ENCODE results near the gene CSF2RB. TPM values are rescaled to one million over a fixed set of nuclear protein-coding genes. Genes with fewer than 3 reads are reported as not detected.
A peak's percentile ranks its signal among the peaks of the same experiment; 100 is the strongest.

Gene CSF2RB
- total RNA-seq, 1 donor from 2014 or later, result 2.8 TPM

DNA sequence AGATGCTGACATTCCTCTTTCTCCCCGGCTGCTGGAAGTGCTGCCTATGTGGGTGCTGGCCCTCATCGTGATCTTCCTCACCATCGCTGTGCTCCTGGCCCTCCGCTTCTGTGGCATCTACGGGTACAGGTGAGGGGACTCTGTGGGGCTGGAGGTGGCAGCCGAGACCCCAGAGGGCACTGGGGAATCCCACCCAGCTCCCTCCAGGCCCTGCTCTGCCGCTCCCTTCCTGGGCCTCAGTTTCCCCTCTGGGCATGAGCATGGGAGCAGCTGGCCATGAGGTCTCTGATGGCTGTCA lies 21.8 kb downstream of the CSF2RB start:
- DNase-seq (ENCODE audit: low read depth in 2 of 2), result no peak

DNA sequence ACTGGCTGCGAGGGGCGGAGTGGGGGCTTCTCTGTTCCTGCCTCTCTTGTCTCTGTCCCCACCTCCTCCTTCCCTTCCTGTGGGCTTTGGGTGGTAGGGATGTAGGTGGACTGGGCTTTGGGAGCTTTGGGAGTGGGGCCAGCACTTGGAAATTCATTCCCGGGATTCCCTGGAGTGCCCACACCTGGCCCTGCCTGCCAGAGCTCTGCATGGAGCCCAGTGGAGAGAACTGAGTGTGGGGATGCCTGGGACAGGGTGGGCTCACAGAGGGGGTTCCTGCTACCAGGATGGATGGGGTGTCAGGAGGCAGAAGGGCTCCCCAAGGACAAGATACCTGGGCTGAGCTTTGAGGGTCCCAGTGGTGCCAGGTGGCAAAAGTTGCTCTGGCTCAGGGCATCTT lies 22.3 kb downstream of the CSF2RB start:
- no peak for DNase-seq (ENCODE audit: low read depth in 2 of 2)

DNA sequence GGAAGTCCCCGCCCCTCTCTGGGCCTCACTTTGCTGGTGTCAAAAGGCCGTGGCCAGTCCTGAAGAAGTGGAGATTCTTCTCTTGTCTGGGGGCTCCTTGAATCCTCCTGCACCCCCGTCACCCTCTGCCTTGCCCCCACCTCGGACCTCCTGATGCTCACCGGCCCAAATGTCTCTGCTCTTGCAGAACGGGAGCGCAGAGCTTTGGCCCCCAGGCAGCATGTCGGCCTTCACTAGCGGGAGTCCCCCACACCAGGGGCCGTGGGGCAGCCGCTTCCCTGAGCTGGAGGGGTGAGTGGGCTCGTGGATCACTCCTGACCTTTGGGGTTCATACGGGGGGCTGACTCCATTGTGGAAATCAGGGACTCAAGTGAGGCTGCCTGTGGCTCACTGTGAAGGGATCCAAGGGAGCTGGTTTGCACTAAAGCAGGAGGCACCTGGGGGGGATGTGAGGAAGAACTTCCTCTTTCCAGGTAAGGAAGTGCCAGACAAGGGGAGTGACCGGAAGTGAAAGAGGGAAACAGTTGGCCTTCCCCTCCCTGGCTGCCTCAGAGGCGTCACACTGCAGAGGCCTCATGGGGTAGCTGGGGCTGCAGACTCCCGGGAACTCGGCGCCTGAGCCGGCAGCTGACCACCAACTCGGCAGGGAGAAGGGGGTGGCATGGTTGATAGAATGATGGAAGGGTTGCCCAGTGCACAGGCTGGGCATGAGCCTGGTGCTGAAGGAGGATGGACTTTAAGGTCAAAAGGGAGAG lies 23.1 kb downstream of the CSF2RB start:
- no peak for DNase-seq (ENCODE audit: low read depth in 2 of 2)

DNA sequence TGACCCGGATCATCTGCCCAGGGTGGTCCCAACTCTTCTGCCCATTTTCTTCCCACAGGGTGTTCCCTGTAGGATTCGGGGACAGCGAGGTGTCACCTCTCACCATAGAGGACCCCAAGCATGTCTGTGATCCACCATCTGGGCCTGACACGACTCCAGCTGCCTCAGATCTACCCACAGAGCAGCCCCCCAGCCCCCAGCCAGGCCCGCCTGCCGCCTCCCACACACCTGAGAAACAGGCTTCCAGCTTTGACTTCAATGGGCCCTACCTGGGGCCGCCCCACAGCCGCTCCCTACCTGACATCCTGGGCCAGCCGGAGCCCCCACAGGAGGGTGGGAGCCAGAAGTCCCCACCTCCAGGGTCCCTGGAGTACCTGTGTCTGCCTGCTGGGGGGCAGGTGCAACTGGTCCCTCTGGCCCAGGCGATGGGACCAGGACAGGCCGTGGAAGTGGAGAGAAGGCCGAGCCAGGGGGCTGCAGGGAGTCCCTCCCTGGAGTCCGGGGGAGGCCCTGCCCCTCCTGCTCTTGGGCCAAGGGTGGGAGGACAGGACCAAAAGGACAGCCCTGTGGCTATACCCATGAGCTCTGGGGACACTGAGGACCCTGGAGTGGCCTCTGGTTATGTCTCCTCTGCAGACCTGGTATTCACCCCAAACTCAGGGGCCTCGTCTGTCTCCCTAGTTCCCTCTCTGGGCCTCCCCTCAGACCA lies 24.0 kb downstream of the CSF2RB start:
- no peak for DNase-seq (ENCODE audit: low read depth in 2 of 2)

DNA sequence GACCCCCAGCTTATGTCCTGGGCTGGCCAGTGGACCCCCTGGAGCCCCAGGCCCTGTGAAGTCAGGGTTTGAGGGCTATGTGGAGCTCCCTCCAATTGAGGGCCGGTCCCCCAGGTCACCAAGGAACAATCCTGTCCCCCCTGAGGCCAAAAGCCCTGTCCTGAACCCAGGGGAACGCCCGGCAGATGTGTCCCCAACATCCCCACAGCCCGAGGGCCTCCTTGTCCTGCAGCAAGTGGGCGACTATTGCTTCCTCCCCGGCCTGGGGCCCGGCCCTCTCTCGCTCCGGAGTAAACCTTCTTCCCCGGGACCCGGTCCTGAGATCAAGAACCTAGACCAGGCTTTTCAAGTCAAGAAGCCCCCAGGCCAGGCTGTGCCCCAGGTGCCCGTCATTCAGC lies 24.6 kb downstream of the CSF2RB start:
- DNase-seq (ENCODE audit: low read depth in 2 of 2), result no peak

DNA sequence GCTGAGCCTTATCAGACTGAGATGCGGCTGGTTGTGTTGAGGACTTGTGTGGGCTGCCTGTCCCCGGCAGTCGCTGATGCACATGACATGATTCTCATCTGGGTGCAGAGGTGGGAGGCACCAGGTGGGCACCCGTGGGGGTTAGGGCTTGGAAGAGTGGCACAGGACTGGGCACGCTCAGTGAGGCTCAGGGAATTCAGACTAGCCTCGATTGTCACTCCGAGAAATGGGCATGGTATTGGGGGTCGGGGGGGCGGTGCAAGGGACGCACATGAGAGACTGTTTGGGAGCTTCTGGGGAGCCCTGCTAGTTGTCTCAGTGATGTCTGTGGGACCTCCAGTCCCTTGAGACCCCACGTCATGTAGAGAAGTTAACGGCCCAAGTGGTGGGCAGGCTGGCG lies 25.5 kb downstream of the CSF2RB start:
- no peak for DNase-seq (ENCODE audit: low read depth in 2 of 2)

DNA sequence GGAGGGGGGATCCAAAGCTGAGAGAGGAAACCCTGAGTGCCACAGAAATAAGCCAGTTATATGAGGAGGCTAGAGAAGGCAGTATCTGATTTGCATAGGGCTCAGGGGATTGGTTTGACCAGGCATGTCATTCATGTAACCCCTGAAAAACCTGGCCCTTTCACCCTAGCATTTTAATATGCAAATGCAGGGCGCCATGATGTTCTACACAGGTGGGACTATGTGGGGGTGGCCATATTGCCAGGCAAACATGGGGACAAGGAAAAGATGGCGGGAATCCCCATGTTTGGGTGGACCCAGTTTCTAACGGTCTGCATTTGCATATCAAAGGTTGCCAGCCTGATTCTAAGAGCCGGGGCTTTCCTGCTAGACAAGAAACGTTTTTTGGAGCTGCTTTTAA lies 27.2 kb downstream of the CSF2RB start:
- no peak for DNase-seq (ENCODE audit: low read depth in 2 of 2)

DNA sequence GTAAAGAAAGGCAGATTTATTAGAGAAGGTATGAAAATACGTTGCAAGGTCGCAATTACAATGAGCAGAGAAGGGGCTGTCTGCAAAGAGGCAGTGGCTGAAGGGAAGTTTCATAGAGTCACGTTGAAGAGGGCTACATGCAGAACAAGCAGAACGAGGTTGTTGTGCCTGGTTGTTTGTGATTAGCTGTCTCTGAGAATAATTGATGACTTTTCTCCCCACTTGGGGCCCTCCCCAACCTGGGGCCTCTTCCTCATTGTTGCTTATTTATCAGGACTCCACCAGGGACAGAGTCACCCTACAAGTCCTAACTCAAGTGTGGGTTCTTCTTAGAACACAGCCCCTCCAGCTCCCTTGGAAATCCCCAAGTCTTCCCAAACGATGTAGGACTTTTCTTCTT lies 29.1 kb downstream of the CSF2RB start:
- DNase-seq (ENCODE audit: low read depth in 2 of 2), result no peak

DNA sequence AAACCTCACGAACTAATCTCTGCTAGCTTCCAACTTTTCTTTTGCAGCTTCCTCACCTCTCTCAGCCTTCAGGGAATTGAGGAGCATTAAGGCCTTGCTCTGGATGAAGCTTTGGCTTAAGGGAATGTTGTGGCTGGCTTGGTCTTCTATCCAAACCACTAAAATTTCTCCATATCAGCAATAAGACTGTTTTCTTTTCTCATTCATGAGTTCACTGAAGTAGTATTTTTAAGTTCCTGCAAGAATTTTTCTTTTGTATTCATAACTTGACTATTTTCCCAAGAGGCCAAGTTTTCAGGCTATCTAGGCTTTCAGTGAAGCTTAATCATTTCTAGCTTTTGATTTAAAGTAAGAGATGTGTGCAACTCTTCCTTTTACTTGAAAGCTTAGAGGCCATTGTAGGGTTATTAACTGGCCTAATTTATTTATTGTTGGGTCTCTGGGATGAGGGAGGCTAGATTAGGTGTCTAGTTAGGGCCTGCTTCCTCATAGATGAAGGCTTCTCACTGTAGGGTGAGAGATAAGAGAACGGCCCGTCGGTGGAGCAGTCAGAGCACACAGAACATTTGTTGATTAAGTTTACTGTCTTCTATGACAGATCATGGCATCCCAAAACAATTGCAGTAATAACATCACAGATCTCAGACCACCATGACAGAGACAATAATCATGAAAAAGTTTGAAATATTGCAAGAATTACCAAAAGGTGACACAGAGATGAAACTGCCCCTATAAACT lies 33.2 kb downstream of the CSF2RB start:
- peak in 1 of 2 donors; percentile 7 for DNase-seq (ENCODE audit: low read depth in 2 of 2)

DNA sequence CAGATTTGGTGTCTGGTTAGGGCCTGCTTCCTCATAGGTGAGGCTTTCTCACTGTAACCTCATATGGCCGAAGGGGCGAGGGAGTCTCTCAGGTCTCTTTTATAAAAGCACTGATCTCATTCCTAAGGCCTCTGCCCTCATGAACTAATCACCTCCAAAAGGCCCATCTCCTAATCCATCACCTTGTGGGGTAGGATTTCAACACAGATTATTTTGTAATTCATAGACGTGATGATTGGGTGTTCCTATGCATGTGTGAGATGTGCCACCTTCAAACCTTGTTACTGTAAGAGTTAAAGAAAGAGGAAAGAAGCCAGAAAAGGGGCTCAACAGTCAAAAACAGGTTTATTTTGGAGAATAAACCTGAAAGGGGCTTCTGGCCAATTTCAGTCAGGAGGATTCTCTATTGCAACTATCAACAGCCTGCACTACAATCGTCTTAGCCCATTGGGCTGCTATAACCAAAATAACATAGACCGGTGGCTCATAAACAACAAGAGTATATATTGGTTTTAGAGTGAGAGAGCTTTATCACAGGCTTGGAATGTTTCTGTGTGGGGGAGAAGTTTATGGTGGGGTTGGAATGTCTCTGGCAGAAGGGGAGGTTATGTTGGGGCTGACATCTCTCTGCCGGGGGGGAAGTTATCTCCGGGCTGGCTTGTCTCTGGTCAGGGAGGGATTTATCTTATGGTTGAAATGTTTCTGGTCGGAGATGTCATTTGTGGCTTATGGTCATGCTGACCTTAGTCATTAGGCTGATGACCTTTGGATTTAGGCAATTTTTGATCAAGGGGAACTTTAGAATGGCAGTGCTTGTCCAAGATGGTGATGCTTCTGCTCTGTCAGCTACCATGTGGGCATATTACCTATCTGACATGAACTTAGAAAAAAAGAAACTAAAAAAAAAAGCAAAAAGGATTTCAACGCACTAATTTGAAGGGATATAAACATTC lies 35.1 kb downstream of the CSF2RB start:
- no peak for DNase-seq (ENCODE audit: low read depth in 2 of 2)

DNA sequence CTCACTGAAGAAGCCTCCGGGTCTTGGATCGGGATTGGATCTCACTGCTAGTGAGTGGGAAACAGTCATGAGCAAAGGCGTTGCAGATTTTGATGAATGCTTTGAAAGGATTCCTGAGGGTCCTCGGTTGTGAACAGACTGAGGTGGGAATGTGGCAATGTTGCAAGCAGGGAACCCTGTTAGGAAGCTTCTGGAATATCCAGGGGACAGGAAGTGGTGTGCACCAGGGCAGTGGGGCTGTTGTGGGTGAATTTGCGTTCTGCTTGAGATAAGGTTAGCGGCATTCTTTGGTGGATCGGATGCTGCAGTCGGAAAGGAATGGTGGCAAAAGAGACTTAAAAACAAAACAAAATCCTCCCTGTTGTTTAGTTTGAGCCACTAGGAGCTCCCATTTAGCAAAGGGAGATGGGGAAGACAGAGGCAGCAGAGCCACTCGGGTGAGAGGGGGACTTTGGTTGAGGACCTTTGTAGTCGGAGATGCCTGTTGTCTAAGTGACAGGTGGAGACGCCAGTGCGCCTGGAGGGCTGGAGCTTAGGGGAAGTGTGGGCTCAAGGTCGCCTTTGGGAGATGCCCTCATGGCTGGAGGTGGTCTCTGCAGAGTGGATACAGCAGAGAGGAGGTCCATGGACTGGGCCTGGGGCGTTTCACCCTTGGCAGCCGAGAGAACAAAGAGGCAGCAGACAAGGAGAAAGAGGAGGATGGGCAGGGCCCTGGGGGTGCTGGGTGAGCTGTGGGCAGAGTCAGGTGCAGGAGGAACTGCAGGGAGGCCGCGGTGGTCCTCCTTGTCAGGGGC lies 37.6 kb downstream of the CSF2RB start:
- DNase-seq (ENCODE audit: low read depth in 2 of 2), result no peak

DNA sequence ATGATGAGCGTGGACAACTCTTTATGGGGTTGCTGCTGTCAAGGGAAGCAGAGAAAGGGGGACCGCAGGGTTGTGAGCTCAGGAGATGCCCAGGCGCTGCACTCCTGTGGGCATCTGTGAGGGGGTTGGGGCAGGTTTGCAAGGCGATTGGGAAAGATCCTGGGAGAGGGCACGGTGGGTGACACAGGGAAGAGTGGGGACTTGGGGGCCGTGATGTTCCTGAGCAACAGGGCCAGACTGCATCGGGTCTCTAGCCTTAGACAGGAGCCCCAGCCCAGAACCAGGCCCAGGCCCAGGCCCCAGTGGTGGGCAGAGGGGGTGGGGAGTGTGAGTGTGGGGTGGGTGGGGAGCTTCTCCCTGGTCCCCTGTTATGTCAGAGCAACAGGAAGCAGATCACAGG lies 38.3 kb downstream of the CSF2RB start:
- DNase-seq (ENCODE audit: low read depth in 2 of 2), result no peak

DNA sequence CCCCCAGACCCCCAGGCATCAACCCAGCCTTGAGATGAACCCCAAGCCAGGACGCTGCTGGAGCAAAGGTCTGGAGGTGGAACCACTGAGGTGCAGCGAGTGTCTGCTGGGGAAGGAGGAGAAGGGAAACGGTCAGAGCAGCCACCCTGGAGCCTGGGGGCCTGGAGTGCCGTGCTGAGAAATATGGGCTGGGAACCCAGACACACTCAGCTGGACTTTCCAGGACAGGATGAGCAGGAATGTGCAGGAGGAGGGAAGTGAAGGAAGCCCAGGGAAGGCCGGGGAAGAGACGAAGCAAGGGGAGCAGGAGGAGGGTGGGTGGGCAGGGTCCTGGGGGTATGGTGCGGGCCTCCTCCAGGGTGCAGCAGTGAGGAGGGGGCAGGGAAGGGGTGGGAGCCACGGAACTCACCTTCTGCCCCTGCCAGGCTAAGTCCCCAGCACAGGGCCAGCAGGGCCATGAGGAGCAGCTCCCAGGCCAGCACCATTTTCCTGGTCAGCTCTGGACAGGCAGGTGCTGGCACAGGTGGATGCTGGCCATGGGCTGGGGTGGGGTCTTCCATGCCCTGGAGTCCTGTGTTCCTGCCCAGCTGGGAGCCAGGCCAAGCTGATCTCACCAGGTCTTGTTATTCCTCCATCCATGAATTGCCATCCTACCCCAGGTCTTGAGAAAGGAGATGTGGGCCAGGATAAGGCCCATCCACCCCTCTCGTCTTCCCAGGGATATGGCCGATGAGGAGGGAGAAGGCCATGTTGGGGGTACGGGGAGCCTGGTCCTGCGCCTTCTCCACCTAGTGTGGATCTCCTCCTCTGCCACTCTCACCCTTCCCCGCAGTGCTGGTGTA lies 40.0 kb downstream of the CSF2RB start:
- no peak for DNase-seq (ENCODE audit: low read depth in 2 of 2)

DNA sequence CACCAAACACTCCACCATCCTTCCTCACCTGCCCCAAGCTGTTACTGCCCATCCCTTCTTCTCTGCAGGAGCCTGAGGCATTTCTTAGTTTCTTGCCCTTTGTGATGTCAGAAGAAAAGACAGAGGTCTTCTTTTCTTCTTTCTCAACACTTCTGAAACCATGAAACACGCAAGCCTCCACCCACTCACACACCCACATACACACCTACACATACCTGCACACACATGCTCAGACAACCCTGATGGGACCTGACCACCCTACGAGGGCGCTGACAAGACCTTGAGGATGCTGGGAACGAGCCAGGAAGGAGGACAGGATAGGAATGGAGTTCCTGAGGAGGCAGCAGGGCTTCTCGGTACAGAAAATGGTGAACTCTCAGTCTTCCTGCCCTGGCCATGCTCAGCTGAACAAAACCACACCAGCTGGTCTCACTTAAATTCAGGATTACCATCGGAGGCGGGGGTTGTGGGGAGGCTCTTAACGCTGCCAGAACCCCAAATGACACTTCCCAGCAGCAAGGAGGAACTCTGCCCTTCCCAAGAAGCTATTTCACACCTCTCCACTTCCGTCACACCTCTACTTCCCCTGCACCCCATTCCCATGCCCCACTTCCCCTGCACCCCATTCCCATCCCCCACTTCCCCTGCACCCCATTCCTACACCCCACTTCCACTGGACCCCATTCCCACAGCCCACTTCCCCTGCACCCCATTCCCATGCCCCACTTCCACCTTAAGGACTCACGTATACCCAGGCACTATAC lies 41.0 kb downstream of the CSF2RB start:
- DNase-seq (ENCODE audit: low read depth in 2 of 2), result no peak

DNA sequence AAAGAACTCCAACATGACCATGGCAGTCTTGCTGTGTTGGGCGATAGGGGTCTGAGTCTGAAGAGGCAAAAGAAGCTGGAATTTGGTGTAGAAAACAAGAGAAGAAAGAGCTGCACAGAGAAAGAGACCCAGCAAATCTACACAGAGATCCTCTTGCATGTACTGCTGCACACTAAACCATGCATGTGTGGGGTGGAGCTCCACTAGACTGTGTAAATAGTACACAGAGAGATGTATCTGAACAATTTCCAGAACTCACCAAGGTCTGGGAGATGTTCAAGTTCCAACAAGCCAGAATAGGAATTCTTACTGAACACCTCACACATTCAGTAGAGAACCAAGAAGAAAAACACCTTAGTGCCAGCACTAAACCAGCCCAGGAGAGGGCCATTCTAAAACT lies 42.3 kb downstream of the CSF2RB start:
- DNase-seq (ENCODE audit: low read depth in 2 of 2), result no peak

DNA sequence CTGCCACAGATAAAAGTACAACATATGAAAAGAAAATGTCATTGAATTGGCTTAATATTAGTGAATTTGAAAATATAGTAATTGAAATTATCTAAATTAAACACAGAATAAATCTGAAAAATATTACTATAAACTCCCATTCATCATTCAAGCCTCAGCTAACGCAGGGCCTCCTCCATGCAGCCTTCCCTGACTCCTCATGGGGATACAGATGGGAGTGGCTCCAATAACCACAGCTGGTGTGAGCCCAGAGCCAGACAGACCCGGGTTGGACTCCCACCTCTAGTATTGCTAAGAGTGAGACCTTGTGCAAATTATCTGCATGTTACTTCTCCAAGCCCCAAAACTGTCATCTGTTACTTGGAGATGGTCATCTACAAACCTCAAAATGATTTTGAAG lies 44.9 kb downstream of the CSF2RB start:
- DNase-seq (ENCODE audit: low read depth in 2 of 2), result no peak

DNA sequence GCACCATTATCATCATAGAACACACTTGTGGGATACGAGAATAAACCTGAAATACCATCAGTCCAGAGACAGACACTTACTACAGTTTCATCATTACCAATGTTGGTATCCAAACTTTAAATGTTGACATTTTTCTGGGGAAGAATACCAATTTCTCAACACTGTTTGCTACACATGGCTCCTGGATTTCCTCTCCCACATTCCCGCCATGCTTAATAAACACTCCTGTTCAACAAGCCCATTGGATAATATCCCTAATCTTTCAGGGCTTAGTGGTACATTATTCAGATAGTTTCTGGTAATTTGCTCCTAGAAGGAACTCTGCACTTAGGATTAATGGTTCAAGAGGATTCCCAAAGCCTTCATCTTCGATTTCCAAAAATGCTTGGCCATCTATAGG lies 48.2 kb downstream of the CSF2RB start:
- DNase-seq (ENCODE audit: low read depth in 2 of 2), result no peak

DNA sequence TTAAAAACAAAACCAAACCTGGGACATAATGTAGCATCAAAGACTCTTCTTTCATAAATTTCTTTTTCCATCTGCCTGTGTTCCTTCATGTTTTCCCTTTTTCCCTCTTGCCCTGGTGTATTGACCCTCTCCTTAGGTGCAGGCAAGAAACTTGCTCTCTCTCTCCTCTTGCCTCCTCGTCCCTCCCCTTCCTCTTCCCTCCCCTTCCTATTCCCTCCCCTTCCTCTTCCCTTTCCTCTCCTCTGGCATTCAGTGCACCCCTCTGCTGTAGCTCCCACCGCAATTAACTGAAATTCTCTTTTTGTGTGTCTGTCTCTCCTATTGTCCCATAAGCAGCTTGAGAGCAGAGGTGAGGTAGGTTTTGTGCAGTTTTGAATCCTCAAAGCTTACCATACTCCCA lies 49.9 kb downstream of the CSF2RB start:
- no peak for DNase-seq (ENCODE audit: low read depth in 2 of 2)

DNA sequence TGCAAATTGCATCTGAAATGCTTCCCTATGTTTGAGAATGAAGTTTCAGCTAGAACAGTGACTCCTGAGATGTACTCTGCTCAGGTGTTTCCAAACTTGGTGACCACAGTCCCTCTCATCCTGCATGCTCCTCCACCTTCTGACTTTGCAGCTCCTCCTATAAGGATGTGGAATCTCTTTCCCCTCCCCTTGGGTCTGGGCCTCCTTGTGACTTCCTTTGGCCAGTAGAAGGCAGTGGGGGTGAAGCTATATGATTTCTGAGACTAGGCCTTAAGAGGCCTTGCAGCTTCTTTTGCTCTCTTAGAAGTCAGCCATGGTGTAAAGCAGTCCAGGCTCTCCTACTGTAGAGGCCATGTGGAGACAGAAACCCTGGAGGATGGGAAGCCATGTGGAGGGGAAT lies 50.7 kb downstream of the CSF2RB start:
- DNase-seq (ENCODE audit: low read depth in 2 of 2), result no peak
